H1 (cell line): Measurements from ENCODE around the gene SHPK. TPM values are rescaled to one million over a fixed set of nuclear protein-coding genes. Genes with fewer than 3 reads are reported as not detected.

Experiments
- CTCF ChIA-PET: fragments of 300-600 bp; sonication (Branson Sonifier 250); formaldehyde crosslinking; loops from one replicate; lab custom pipeline; 2021; ENCODE audit not compliant: partially characterized antibody; lab: Charles Lee
- POLR2A ChIA-PET: fragments of 300-600 bp; sonication (Branson Sonifier 250); formaldehyde crosslinking; loops from one replicate; lab custom pipeline; 2021; ENCODE audit warnings: inconsistent platforms; ENCODE audit not compliant: partially characterized antibody; lab: Charles Lee
- DNase-seq, 2 experiments: peaks; one replicate each; pipeline versions ENCODE4 v3.0.0 to v3.0.0-alpha.2; 2010 to 2022; ENCODE audit warnings: low spot score in 2 of 2, low read depth in 1 of 2, mixed read lengths in 1 of 2
- FAIRE-seq: peaks from 2 replicates; lab custom pipeline; 2011; peaks lifted over from hg19 to GRCh38; lab: Jason Lieb, UNC
- H2AFZ ChIP-seq: 2 replicates; pipeline ENCODE4 v1.8.1; 2012; ENCODE audit warnings: low read length, inconsistent platforms
- H2AK5ac ChIP-seq: 2 replicates; pipeline ENCODE4 v1.6.1; 2013; ENCODE audit warnings: low read depth, low read length
- H2BK120ac ChIP-seq: replicated peaks from 2 replicates; pipeline ENCODE3; 2013; ENCODE audit warnings: low read depth, low read length, inconsistent platforms
- H2BK12ac ChIP-seq: 2 replicates; pipeline ENCODE4 v1.6.1; 2013; ENCODE audit warnings: low read depth, low read length
- H2BK15ac ChIP-seq: 2 replicates; pipeline ENCODE4 v1.6.1; 2013; ENCODE audit warnings: low read length
- H2BK20ac ChIP-seq: 2 replicates; pipeline ENCODE4 v1.6.1; 2013; ENCODE audit warnings: low read length
- H2BK5ac ChIP-seq: 2 replicates; pipeline ENCODE4 v1.6.1; 2013; ENCODE audit warnings: low read depth, low read length
- H3K14ac ChIP-seq: 2 replicates; pipeline ENCODE4 v1.6.1; 2013; ENCODE audit warnings: inconsistent platforms; ENCODE audit not compliant: insufficient read length
- H3K18ac ChIP-seq: 2 replicates; pipeline ENCODE4 v1.6.1; 2013; ENCODE audit warnings: low read length; ENCODE audit errors: extremely low read depth
- H3K23ac ChIP-seq: 2 replicates; pipeline ENCODE4 v1.6.1; 2013; ENCODE audit warnings: inconsistent platforms; ENCODE audit not compliant: insufficient read length
- H3K23me2 ChIP-seq: 2 replicates; pipeline ENCODE4 v1.6.1; 2013; ENCODE audit warnings: low read depth, low read length
- H3K27ac ChIP-seq: 2 replicates; pipeline ENCODE4 v1.6.1; 2011; ENCODE audit warnings: low read depth, low read length, inconsistent platforms
- H3K27me3 ChIP-seq, 4 experiments: replicated peaks in 1 of 4; 1 replicate in 1 of 4; 2 replicates in 3 of 4; pipeline versions ENCODE4 v1.6.1 to v1.8.1; 2011 to 2013; ENCODE audit warnings: low read length in 3 of 4, mild to moderate bottlenecking in 3 of 4, inconsistent platforms in 2 of 4, mixed read lengths in 2 of 4, moderate library complexity in 1 of 4; ENCODE audit not compliant: control insufficient read depth in 3 of 4, insufficient read depth in 3 of 4; ENCODE audit errors: extremely low read depth in 1 of 4
- H3K36me3 ChIP-seq, 4 experiments: 2 replicates each; pipeline versions ENCODE4 v1.6.1 to v1.8.1; 2011 to 2013; ENCODE audit warnings: mild to moderate bottlenecking in 4 of 4, low read length in 3 of 4, moderate library complexity in 2 of 4, control low read depth in 1 of 4, inconsistent platforms in 1 of 4; ENCODE audit not compliant: insufficient read depth in 4 of 4, control insufficient read depth in 2 of 4
- H3K4ac ChIP-seq: replicated peaks from 2 replicates; pipeline ENCODE3; 2013; ENCODE audit warnings: low read length, low read depth, mixed read lengths, inconsistent platforms; ENCODE audit not compliant: insufficient read length
- H3K4me1 ChIP-seq, 4 experiments: replicated peaks in 1 of 4; 1 replicate in 1 of 4; 2 replicates in 3 of 4; pipeline versions ENCODE4 v1.6.1 to v1.8.1; 2011 to 2013; ENCODE audit warnings: low read length in 3 of 4, inconsistent platforms in 2 of 4, mixed read lengths in 1 of 4; ENCODE audit not compliant: insufficient read depth in 4 of 4, control insufficient read depth in 3 of 4
- H3K4me2 ChIP-seq, 2 experiments: 2 replicates each; pipeline versions ENCODE4 v1.6.1 to v1.8.1; 2011 to 2013; ENCODE audit warnings: low read depth in 2 of 2, low read length in 2 of 2, control low read depth in 1 of 2, inconsistent platforms in 1 of 2, mild to moderate bottlenecking in 1 of 2; ENCODE audit not compliant: insufficient read depth in 1 of 2
- H3K4me3 ChIP-seq, 4 experiments: fragments of 200-600, 300-600 bp in 1 of 4; sonication (generic), shearing (Covaris generic), sonication (Bioruptor Twin) in 1 of 4; 2 replicates each; pipeline versions ENCODE4 v1.5.1 to v1.8.1; 2011 to 2016; ENCODE audit warnings: low read length in 4 of 4, low read depth in 3 of 4, control low read depth in 2 of 4, inconsistent platforms in 2 of 4, mild to moderate bottlenecking in 2 of 4, mixed read lengths in 1 of 4, moderate library complexity in 1 of 4; ENCODE audit not compliant: insufficient read depth in 2 of 4; ENCODE audit errors: extremely low read depth in 1 of 4
- H3K56ac ChIP-seq: replicated peaks from 2 replicates; pipeline ENCODE3; 2013; ENCODE audit warnings: low read depth, mild to moderate bottlenecking, mixed read lengths, low read length, inconsistent platforms; ENCODE audit not compliant: insufficient read length
- H3K79me1 ChIP-seq: 2 replicates; pipeline ENCODE4 v1.6.1; 2013; ENCODE audit warnings: low read depth, low read length, control low read depth
- H3K79me2 ChIP-seq, 2 experiments: 2 replicates each; pipeline versions ENCODE4 v1.6.1 to v1.8.1; 2012 to 2013; ENCODE audit warnings: low read length in 2 of 2, mild to moderate bottlenecking in 2 of 2, inconsistent platforms in 1 of 2; ENCODE audit not compliant: insufficient read depth in 2 of 2, control insufficient read depth in 1 of 2
- H3K9ac ChIP-seq, 4 experiments: replicated peaks in 1 of 4; 1 replicate in 1 of 4; 2 replicates in 3 of 4; pipeline versions ENCODE4 v1.6.1 to v1.8.1; 2011 to 2013; ENCODE audit warnings: low read depth in 3 of 4, low read length in 3 of 4, control low read depth in 2 of 4, mild to moderate bottlenecking in 2 of 4, moderate library complexity in 2 of 4, inconsistent platforms in 1 of 4; ENCODE audit errors: extremely low read depth in 1 of 4
- H3K9me3 ChIP-seq, 2 experiments: 2 replicates each; pipeline versions ENCODE4 v1.6.1 to v1.8.1; 2012 to 2013; ENCODE audit warnings: mild to moderate bottlenecking in 2 of 2, moderate library complexity in 2 of 2, control low read depth in 1 of 2, inconsistent platforms in 1 of 2, low read depth in 1 of 2, low read length in 1 of 2, mixed read lengths in 1 of 2; ENCODE audit not compliant: insufficient read depth in 2 of 2
- H4K20me1 ChIP-seq, 2 experiments: replicated peaks in 1 of 2; 2 replicates each; pipeline versions ENCODE3 to v1.8.1; 2011 to 2013; ENCODE audit warnings: inconsistent platforms in 2 of 2, low read length in 2 of 2, mild to moderate bottlenecking in 1 of 2; ENCODE audit not compliant: insufficient read depth in 2 of 2, control insufficient read depth in 1 of 2
- H4K5ac ChIP-seq: 2 replicates; pipeline ENCODE4 v1.6.1; 2013; ENCODE audit warnings: low read length, low read depth, mixed read lengths, inconsistent platforms; ENCODE audit not compliant: insufficient read length
- H4K8ac ChIP-seq: 2 replicates; pipeline ENCODE4 v1.8.0; 2013; ENCODE audit warnings: mild to moderate bottlenecking, moderate library complexity, low read length, inconsistent platforms; ENCODE audit not compliant: insufficient read depth; ENCODE audit errors: extremely low read depth
- H4K91ac ChIP-seq: replicated peaks from 2 replicates; pipeline ENCODE3; 2013; ENCODE audit warnings: low read length, mixed read lengths, inconsistent platforms; ENCODE audit not compliant: insufficient read length
- BACH1 ChIP-seq: IDR thresholded peaks from 2 replicates; pipeline ENCODE4 v1.6.1; 2012; ENCODE audit warnings: low read length, improper control_type of control experiment
- EGR1 ChIP-seq: IDR thresholded peaks from 2 replicates; pipeline ENCODE4 v1.6.1; 2011; ENCODE audit warnings: low read depth, low read length, borderline replicate concordance
- HDAC6 ChIP-seq: IDR thresholded peaks from one replicate; pipeline ENCODE4 v1.7.1; 2012; ENCODE audit warnings: low read depth, mild to moderate bottlenecking, inconsistent platforms, low read length, moderate library complexity
- PHF8 ChIP-seq: fragments of 200-600 bp; sonication (generic); conservative IDR thresholded peaks from 2 replicates; pipeline ENCODE4 v1.7.1; 2012; ENCODE audit warnings: low read depth, mild to moderate bottlenecking, inconsistent platforms, low read length, moderate library complexity
- POLR2A ChIP-seq, 2 experiments: IDR thresholded peaks; 1 replicate in 1 of 2; 2 replicates in 1 of 2; pipeline ENCODE4 v1.6.1; 2011; ENCODE audit warnings: low read depth in 2 of 2, low read length in 2 of 2, mild to moderate bottlenecking in 2 of 2; ENCODE audit errors: control extremely low read depth in 1 of 2
- TAF7 ChIP-seq: optimal IDR thresholded peaks from 2 replicates; pipeline ENCODE3; 2011; ENCODE audit warnings: low read depth, mild to moderate bottlenecking, inconsistent platforms, low read length, moderate library complexity, borderline replicate concordance
- WGBS, 2 experiments: shearing (Covaris generic) in 1 of 2; methylation state at CpG; one replicate each; pipeline versions ENCODE4 v1.1.6 to v1.1.7; 2013 to 2015; ENCODE audit warnings: low lambda C conversion rate in 2 of 2, mixed read lengths in 2 of 2, inconsistent platforms in 1 of 2, low coverage in 1 of 2, missing lambda C conversion rate in 1 of 2; ENCODE audit not compliant: insufficient replicate concordance in 2 of 2, insufficient coverage in 1 of 2, insufficient read length in 1 of 2; ENCODE audit errors: extremely low coverage in 1 of 2, missing lambda C conversion rate in 1 of 2; 5-methylcytosine and 5-hydroxymethylcytosine counted together
- polyA plus RNA-seq, 7 experiments: library from polyadenylated mRNA; depleted of rRNA in 3 of 7; stranded (reverse) in 5 of 7; unstranded in 2 of 7; fragments of >200 nt in 5 of 7; fragments of 200-250 nt in 2 of 7; gene quantifications; 1 replicate in 5 of 7; 2 replicates in 1 of 7; 4 replicates in 1 of 7; pipeline versions ENCODE4 v1.2.1 to v1.2.3, GENCODE V29; 2011 to 2013; ENCODE audit warnings: missing spikeins in 2 of 7, mixed read lengths in 2 of 7
- total RNA-seq: library from RNA; stranded (reverse); fragmentation: NEBNext Ultra II Directional; extraction: Animal tissue kit (Norgen Biotek cat#: 25700); gene quantifications from 2 replicates; pipeline ENCODE4 v1.2.1, GENCODE V29; 2021
- TF ChIP-seq, protein P1 (sequence below): IDR thresholded peaks from 2 replicates; pipeline ENCODE4 v1.6.1; 2012; ENCODE audit warnings: inconsistent platforms

Gene SHPK
- total and polyA plus RNA-seq, 2 of the 8 experiments (the other 6 are each of a cell fraction or from before 2014, with no cell fraction given) = 28.6 to 36.7 TPM

DNA sequence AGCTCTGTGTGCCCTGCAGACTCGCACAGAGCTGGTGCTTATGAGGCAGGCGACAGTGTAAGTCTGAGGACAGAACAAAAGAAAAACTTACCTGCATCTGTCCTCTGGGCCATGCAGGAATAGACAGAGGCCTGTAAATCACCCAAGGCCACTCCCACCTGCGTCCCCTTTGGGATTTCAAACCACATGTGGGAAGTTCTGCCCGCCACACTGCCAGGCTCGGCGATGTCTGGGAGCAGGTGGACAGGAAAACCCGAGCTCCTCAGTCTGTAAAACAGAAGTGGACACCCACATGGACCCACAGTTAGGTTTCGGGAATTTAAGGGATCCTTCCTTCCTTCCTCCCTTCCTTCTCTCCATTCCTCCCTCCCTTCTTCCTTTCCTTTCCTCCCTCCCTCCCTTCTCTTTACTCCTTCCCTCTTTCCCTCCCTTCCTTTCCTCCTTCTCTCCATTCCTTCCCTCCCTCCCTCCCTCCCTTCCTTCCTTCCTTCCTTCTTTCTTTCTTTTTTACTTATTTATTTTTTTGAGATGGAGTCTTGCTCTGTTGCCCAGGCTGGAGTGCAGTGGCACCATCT, 14.8 kb downstream of the SHPK start:
- no peak overlapping the region for H4K8ac ChIP-seq
- POLR2A ChIA-PET = interaction anchor here (1.1 kb wide), 1 partner anchor 10 kb away, joined by 3 read pairs; no protein-coding TSS in a partner anchor

More for the DNA sequence above, 14.8 kb downstream of the SHPK start:
- Histone ChIP-seq H2BK120ac (no peak overlapping the region), H3K56ac (no peak overlapping the region), H3K79me2 (no peaks in the 10 kb centered on the region), H3K27me3 (no peaks in the 10 kb centered on the region), H3K23ac (no peak overlapping the region), H2BK20ac (no peak overlapping the region), H3K4me3 (no peak overlapping the region), H3K4me1 (no peaks in the 10 kb centered on the region), H2AK5ac (no peak overlapping the region), H4K20me1 (peaks cover 0 to 4% of the 10 kb centered on the region in 2 experiments), H4K5ac (no peak overlapping the region), H2BK12ac (no peak overlapping the region), H4K91ac (no peak overlapping the region), H3K9me3 (no peaks in the 10 kb centered on the region), H2BK5ac (no peak overlapping the region), H3K36me3 (peaks cover 17 to 54% (median 40%) of the 10 kb centered on the region in 4 experiments; a peak in 7 of 8 replicates), H3K79me1 (no peaks in the 10 kb centered on the region; the same call in 1 of the 2 replicates), H3K14ac (no peak overlapping the region), H3K9ac (no peak overlapping the region), H3K23me2 (no peaks in the 10 kb centered on the region), H3K4ac (no peak overlapping the region), H2BK15ac (no peak overlapping the region), H3K4me2 (no peak overlapping the region), H2AFZ (no peak overlapping the region), H3K18ac (no peak overlapping the region), H3K27ac (no peak overlapping the region)
- FAIRE-seq = no peak
- WGBS, 2 experiments = 95% methylated on average over 6 of the region's 8 CpGs; no CpG with 5 or more reads in 1 of the 2 experiments
- TF ChIP-seq EGR1 (no peak), PHF8 (no peak), HDAC6 (no peak), POLR2A (IDR thresholded peaks at IDR 0.05; ENCODE audit: control extremely low read depth in 1 of 2, low read depth in 2 of 2, low read length in 2 of 2) (no peak), TAF7 (no peak), BACH1 (no peak)
- TF ChIP-seq, protein P1, sequence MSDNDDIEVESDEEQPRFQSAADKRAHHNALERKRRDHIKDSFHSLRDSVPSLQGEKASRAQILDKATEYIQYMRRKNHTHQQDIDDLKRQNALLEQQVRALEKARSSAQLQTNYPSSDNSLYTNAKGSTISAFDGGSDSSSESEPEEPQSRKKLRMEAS = no peak
- DNase-seq = no peak
- CTCF ChIA-PET = interaction anchor here (0.6 to 5.5 kb wide), 5 partner anchors 11 to 454 kb away, joined by 3 to 30 read pairs (median 3); no protein-coding TSS in a partner anchor
